Mucosa of stomach (tissue), 1 donor: ENCODE results near the gene ARHGAP15.

ENCODE experiments used
- H3K27me3 ChIP-seq: one replicate; pipeline ENCODE4 v1.7.0; 2013; ENCODE audit warnings: mild to moderate bottlenecking, low read length; ENCODE audit not compliant: control insufficient read depth, insufficient read depth
- H3K36me3 ChIP-seq: one replicate; pipeline ENCODE4 v1.7.0; 2013; ENCODE audit warnings: low read length; ENCODE audit not compliant: control insufficient read depth, insufficient read depth
- H3K4me1 ChIP-seq: one replicate; pipeline ENCODE4 v1.7.0; 2013; ENCODE audit warnings: mild to moderate bottlenecking, low read length; ENCODE audit not compliant: control insufficient read depth, insufficient read depth
- H3K4me3 ChIP-seq: one replicate; pipeline ENCODE4 v1.7.0; 2013; ENCODE audit warnings: low read length
- H3K9ac ChIP-seq: one replicate; pipeline ENCODE4 v1.7.0; 2013; ENCODE audit warnings: mild to moderate bottlenecking, low read length, moderate library complexity
- H3K9me3 ChIP-seq: one replicate; pipeline ENCODE4 v1.7.0; 2013; ENCODE audit warnings: mild to moderate bottlenecking, low read length, moderate library complexity; ENCODE audit not compliant: control insufficient read depth
- donor health status: Pancreatic carcinoma.

The ARHGAP15 gene

DNA sequence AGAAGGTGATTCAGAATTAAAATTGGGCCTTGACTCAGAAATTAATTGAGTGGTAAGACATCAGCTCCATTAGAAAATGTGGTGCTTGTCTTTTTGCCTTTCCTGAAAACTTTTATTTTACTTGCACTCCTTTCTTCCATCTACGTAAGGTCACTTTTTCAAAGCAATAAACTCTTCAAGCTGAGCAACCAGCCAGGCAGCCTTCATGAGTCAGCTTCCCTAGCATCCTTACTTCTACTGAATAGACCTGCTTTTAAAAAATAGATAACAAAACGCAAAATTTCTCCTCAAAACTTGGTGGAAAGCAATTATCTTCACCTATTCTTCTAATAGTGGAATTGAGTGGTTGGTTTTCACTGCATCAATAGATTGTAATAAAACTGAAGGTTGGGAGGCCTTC, 504.2 kb downstream of the ARHGAP15 start:
- H3K9me3 ChIP-seq = no peaks in the 10 kb centered on the region
- H3K4me3 ChIP-seq = no peak overlapping the region
- no peak overlapping the region for H3K9ac ChIP-seq
- H3K4me1 ChIP-seq = no peaks in the 10 kb centered on the region
- no peaks in the 10 kb centered on the region for H3K36me3 ChIP-seq
- H3K27me3 ChIP-seq = no peaks in the 10 kb centered on the region

DNA sequence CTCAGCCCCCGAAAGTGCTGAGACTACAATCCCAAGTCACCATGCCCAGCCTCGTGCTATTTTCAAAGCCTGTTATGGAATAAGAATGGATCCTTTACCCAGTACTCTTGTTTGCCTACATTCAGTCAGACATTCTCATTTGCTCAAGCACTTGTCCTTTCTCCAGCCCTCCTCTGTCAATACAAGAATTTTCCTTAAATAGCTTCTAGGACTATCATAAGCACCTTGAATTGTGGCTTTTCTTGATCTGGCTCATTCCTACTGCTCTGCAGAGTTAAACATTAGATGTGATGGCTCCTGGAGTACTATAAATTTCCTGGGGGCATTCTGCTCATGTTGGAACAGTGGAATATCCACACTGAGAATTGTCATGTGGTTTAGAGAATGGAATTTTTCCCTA, 506.1 kb downstream of the ARHGAP15 start:
- no peaks in the 10 kb centered on the region for H3K4me1 ChIP-seq
- H3K27me3 ChIP-seq = no peaks in the 10 kb centered on the region
- no peak overlapping the region for H3K9ac ChIP-seq
- no peaks in the 10 kb centered on the region for H3K9me3 ChIP-seq
- H3K4me3 ChIP-seq = no peak overlapping the region
- H3K36me3 ChIP-seq = no peaks in the 10 kb centered on the region

DNA sequence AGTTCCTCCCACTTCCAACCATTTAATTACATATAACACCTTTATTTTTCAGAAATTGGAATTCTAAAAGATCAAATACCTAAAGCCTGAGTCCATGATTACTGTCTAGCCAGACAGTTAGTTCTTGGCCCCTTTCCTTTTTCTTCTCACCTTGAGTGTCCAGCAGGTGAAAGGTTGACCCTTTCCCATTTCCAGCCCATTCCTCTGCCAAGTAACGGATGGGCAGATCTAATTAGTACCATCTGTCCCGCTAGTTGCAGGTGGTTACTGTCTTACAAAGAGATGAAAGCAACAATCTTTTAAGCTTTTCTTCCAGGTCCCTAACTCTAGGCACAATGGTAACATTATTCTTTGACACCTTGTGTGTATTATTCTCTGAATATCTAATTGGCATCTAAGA, 506.7 kb downstream of the ARHGAP15 start:
- Histone ChIP-seq H3K27me3 (no peaks in the 10 kb centered on the region), H3K4me3 (no peak overlapping the region), H3K9me3 (no peaks in the 10 kb centered on the region), H3K9ac (no peak overlapping the region), H3K36me3 (no peaks in the 10 kb centered on the region), H3K4me1 (no peaks in the 10 kb centered on the region)

DNA sequence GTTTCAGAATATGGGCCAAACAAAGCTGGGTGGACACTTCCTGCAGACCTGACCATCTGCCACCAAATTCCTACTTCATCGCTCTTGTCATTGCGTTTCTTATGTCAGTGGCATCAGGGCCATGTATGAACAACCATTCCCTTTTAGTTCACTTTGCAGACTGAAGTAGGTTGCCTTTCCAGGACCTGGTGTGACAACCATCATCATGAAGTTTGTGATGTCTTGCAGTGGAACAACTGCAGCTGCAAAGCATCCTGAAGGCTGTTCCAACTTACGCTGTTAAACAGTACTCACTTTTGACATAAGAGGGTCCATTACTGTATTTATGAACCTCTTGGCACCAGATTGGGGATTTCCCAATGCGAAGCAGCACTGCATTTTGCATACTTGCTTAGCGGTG, 511.6 kb downstream of the ARHGAP15 start:
- no peak overlapping the region for H3K9ac ChIP-seq
- H3K4me3 ChIP-seq = no peak overlapping the region
- H3K27me3 ChIP-seq = no peaks in the 10 kb centered on the region
- H3K36me3 ChIP-seq = no peaks in the 10 kb centered on the region
- no peaks in the 10 kb centered on the region for H3K4me1 ChIP-seq
- H3K9me3 ChIP-seq = no peaks in the 10 kb centered on the region

DNA sequence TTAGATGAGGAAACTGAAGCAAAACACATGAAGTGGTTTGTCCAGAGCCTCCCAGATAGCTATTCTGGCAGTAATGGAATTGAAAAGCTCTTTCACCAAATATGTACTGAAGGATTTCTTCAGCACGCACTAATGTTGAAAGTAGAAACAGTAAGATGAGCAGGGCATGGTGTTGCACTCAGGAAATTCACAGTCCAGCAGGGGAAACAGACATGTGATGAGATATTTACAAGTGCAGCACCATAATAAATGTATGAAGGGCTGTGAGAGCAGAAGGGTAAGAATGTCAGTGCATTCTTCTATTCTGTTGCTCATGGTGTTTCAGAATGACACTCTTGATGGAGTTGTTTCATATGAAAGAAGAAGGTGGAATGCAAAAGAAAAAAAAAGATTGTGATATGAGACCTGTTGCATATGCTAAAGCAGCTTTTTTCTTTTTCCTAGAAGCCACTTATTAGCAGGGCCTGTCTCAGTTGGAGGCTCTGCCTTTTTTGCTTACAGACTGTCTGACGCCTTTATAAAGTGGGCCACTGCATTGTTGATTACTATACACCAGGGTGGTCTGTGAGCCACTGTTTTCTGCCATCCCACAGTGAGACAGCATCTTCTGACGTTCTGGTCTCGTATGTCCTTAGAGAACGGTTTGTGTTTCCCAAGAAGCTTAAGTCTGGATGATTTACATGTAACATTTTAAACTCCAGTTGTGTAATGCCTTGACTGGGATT, 516.9 kb downstream of the ARHGAP15 start:
- no peaks in the 10 kb centered on the region for H3K4me1 ChIP-seq
- no peak overlapping the region for H3K4me3 ChIP-seq
- no peaks in the 10 kb centered on the region for H3K27me3 ChIP-seq
- H3K36me3 ChIP-seq = no peaks in the 10 kb centered on the region
- H3K9me3 ChIP-seq = no peaks in the 10 kb centered on the region
- no peak overlapping the region for H3K9ac ChIP-seq

DNA sequence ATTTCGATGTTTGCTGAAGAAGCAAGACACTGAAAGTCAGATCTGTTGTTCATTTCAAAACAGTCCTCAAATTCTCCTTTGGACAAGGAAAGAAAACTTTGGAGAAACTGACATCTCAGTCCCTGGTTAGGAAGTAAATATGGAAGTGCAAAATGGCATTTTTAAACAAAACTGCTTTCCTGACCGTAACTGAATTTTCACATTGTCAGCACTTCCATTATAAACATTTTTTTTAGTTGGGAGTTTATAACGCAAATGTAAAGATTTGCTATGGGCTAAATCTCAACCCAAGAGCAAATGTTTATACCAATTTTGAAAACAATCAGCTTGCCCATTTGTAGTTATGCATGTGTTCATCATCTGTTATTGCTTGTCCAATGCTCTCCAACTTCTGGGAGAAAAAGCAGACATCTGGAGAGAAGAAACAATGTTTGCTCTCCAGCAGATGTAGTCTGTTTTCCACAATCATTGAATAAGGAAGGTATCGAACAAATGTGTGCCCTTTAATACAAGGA, 520.1 kb downstream of the ARHGAP15 start:
- no peak overlapping the region for H3K4me3 ChIP-seq
- H3K36me3 ChIP-seq = no peaks in the 10 kb centered on the region
- H3K4me1 ChIP-seq = no peaks in the 10 kb centered on the region
- no peaks in the 10 kb centered on the region for H3K9me3 ChIP-seq
- H3K9ac ChIP-seq = no peak overlapping the region
- H3K27me3 ChIP-seq = no peaks in the 10 kb centered on the region

DNA sequence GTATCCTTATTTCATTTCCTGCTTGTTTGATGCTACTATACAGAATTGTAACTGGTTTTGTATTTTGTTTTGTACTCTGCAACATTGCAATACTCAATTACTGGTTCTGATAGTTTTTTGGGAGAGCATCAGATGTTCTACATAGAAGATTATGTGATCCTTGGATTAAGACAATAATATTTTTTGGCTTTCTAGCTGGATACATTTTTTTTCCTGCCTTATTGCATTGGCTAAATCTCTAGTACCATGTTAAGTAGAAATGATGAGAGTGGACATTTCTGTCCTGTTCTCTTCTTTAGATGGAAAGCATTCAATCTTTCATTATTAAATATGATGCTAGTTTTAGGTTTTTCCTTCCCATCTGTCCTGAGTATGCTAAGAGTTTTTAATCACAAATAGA, 523.5 kb downstream of the ARHGAP15 start:
- no peak overlapping the region for H3K9ac ChIP-seq
- no peak overlapping the region for H3K4me3 ChIP-seq
- no peaks in the 10 kb centered on the region for H3K36me3 ChIP-seq
- H3K4me1 ChIP-seq = no peaks in the 10 kb centered on the region
- H3K27me3 ChIP-seq = no peaks in the 10 kb centered on the region
- no peaks in the 10 kb centered on the region for H3K9me3 ChIP-seq

DNA sequence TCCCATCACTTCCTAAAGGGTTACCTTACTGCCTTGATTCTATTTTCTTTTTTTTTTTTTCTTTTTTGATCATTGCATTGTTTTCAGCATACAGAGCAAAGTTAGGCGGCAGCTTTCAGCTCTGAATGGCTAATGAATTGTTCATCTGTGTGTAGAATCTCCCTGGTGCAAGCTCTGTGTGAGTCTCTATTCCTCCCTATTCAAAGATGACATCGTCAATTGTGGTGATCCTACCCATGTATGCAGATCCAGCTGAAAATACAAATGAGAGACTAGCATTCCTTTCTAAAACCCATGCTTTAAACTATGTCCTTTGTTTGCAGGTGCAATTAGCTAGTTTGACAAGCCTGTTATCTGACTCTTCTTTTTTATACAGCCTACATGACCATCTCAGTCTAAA, 539.0 kb downstream of the ARHGAP15 start:
- Histone ChIP-seq H3K4me3 (no peak overlapping the region), H3K36me3 (no peaks in the 10 kb centered on the region), H3K9ac (no peak overlapping the region), H3K9me3 (no peaks in the 10 kb centered on the region), H3K27me3 (no peaks in the 10 kb centered on the region), H3K4me1 (no peaks in the 10 kb centered on the region)

DNA sequence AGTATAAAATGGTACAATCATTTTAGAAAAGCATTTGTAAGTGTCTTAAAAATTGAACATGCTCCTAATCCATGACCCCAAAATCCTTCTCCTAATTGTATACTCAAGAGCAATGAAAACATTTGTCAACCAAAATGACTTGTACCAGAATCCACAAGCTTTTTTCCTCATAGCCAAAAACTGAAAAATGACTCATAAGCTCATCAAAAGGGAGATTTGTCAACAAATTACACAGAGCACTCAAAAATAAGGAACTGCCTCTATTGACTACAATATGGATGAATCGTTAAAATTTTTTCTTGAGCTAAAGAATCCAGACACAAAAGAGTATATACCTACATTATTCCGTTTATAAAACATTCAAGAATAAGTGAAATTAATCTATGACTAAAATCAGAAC, 544.8 kb downstream of the ARHGAP15 start:
- no peaks in the 10 kb centered on the region for H3K4me1 ChIP-seq
- H3K36me3 ChIP-seq = no peaks in the 10 kb centered on the region
- H3K9ac ChIP-seq = no peak overlapping the region
- H3K4me3 ChIP-seq = no peak overlapping the region
- no peaks in the 10 kb centered on the region for H3K27me3 ChIP-seq
- no peaks in the 10 kb centered on the region for H3K9me3 ChIP-seq

DNA sequence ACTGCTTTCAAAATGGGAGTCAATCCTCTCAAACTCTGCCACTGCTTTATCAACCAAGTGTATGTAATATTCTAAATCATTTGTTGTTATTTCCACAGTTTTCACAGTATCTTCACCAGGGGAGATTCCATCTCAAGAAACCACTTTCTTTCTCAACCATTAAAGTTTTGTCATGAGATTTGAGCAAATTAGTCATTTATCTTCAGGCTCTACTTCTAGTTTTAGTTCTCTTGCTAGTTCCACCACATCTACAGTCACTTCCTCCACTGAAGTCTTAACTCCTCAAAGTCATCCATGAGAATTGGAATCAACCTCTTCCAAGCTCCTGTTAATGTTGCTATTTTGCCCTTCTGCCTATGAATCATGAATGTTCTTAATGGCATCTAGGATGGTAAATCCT, 545.8 kb downstream of the ARHGAP15 start:
- Histone ChIP-seq H3K4me1 (no peaks in the 10 kb centered on the region), H3K9me3 (no peaks in the 10 kb centered on the region), H3K9ac (no peak overlapping the region), H3K27me3 (no peaks in the 10 kb centered on the region), H3K36me3 (no peaks in the 10 kb centered on the region), H3K4me3 (no peak overlapping the region)

DNA sequence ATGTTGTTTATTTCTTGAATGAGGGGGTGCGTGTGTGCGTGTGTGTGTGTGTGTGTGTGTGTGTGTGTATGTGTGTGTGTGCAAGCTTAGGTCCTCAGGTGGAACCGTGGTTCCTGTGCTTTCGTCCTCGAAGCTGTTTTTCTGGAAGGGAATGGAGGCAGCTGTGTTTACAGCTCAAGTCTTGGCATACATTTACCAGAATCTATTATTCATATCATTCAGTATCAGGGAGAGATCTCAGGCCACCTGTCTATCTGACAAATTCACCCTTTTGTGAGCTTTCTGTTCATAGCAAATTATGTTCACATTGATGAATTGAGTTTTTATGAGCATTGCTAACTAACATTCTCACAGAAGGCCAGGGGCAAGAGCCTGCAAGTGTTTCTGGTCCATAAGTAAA, 550.4 kb downstream of the ARHGAP15 start:
- H3K4me1 ChIP-seq = no peaks in the 10 kb centered on the region
- H3K4me3 ChIP-seq = no peak overlapping the region
- no peaks in the 10 kb centered on the region for H3K27me3 ChIP-seq
- H3K9ac ChIP-seq = no peak overlapping the region
- no peaks in the 10 kb centered on the region for H3K9me3 ChIP-seq
- no peaks in the 10 kb centered on the region for H3K36me3 ChIP-seq

DNA sequence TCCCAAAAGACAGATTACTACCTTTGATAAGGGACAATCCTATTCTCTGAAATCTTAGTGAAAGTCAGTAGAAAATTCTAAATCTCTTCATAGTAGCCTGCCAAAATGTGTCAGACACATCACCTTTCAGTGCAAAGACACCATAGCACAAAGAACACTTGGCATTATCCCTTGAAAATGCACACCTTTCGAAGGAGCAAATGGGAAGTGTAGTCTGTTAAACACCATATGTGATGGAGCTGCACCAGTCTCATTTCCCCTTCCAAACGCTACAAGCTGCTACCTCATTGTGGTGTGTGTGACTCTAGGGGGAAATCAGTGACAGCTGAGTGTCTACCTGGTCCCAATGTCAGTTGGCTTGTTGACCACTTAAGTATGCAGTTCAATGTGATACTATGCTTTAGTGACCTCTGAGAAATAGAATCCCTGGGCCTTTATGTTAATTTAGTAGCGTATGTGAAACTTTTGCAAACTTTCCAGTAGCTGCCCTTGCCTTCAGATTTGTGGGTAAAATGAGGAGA, 551.7 kb downstream of the ARHGAP15 start:
- Histone ChIP-seq H3K4me1 (no peaks in the 10 kb centered on the region), H3K4me3 (no peak overlapping the region), H3K9ac (no peak overlapping the region), H3K36me3 (no peaks in the 10 kb centered on the region), H3K27me3 (no peaks in the 10 kb centered on the region), H3K9me3 (no peaks in the 10 kb centered on the region)
